Stimulated activated CD8-positive, alpha-beta memory T cell treated with anti-CD3 and anti-CD28 coated beads, Interleukin-7, amount 100 ng/mL, for 24 hours (primary cell): Measurements from ENCODE around the gene RACGAP1.

Experiments used
- DNase-seq: peaks from one replicate; pipeline ENCODE4 v3.0.0-alpha.2; 2020; ENCODE audit warnings: low read depth

Gene RACGAP1, protein sequence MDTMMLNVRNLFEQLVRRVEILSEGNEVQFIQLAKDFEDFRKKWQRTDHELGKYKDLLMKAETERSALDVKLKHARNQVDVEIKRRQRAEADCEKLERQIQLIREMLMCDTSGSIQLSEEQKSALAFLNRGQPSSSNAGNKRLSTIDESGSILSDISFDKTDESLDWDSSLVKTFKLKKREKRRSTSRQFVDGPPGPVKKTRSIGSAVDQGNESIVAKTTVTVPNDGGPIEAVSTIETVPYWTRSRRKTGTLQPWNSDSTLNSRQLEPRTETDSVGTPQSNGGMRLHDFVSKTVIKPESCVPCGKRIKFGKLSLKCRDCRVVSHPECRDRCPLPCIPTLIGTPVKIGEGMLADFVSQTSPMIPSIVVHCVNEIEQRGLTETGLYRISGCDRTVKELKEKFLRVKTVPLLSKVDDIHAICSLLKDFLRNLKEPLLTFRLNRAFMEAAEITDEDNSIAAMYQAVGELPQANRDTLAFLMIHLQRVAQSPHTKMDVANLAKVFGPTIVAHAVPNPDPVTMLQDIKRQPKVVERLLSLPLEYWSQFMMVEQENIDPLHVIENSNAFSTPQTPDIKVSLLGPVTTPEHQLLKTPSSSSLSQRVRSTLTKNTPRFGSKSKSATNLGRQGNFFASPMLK

DNA sequence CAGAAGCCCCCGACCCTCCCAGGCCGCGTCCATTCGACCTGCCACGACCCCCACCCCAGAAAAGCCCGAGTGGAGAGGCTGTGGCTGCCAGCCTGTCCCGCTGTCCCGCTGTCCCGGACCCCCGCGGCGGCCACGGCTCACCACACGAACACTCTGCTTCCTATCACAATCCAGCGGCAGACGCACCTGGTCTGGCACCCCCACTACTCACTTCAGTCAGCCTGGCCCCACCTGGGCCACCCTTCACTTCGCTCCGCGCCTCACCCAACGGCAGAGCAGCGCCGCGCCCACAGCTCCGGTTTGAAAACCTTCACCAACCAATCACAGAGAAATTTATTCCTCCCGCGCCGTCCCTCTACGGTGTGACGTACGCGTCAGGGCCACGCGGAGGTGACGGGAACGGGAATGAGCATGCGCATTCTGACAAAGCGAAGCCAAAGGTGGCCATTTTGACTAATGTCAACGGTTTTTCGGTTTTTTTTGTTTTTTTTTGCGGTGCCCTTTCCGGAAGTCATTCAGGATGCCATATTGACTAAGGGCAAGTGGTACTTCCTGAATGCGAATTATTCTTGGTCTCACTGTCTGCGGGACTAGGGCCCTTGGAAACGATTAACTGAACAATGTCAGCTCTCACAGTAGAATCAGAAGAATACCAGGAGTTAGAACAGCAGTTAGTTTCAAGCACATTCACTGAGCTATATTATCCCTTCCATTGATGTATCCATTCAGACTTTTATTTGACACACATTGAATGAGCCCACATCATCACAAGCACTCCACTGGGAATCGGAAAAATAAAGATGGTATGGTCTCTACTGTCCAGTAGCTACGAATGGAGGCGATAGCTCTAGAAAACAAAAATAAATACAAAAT lies at the start of gene RACGAP1:
Gene RACGAP1 (minus strand): TSS at position 308 of the 873 bp plus-strand sequence. CDS start 8,779 bp downstream, outside the sequence.
- peak; percentile 77 for DNase-seq

DNA sequence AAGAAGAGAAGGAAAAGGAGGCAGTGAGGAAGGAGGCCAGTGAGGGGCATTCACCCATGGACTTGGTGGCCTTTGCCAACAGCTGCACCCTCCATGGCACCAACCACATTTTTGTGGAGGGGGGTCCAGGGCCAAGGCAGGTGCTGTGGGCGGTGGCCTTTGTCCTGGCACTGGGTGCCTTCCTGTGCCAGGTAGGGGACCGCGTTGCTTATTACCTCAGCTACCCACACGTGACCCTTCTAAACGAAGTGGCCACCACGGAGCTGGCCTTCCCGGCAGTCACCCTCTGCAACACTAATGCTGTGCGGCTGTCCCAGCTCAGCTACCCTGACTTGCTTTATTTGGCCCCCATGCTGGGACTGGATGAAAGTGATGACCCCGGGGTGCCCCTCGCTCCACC lies 48.4 kb upstream of the RACGAP1 start:
- DNase-seq: no peak

DNA sequence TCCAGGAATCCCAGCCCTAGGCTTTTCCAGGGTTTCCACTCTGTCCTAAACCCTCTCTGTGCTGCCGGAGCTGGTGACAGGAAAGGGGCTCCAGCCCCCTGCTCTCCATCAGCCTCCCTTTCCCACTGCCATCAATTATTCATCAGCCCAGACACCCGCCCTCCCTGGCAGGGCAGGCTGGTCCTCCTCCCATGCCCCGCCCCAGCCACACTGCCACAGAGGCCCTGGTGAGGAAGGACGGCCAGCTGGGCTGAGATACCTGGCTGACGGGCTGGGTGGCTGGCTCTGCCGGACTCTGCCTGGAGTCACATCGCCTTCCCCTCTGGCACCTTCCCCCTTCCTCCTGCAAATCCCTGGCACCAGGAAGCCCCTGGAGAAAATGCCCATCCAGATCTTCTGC lies 47.9 kb upstream of the RACGAP1 start:
- no peak for DNase-seq

DNA sequence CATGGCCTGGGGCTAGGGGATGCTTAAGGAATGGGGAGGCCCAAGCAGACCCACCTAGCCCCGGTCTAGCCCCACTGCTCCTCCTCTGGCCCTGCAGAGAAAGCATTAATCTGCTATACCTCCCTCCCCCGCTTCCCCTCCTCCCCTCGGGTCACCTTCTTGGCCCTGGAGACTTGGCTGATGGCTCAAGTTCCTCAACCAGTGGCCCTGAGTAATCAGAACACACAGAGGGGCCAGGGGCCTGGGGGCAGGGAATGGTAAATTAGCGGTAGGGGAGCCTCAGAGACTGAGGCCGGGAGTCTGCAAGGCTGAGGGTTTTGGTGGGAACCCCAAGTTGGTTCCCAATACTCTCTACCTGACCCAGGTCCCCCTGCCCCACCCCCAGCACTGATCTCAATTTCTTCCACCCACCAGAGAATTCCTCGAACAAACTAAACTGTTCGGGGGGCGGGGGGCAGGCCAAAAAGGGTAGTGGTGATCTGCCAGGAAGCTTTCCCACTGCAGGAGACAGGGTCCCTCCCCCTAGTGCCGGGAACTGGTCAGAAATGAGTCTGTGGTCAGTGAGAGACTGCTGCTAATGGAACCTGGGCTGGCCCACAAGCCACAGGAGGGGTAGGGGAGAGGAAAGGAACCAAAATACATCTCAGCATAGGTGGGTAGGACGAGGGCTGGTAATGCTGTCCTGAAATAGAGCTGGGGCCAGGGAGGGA lies 47.1 kb upstream of the RACGAP1 start:
- no peak for DNase-seq

DNA sequence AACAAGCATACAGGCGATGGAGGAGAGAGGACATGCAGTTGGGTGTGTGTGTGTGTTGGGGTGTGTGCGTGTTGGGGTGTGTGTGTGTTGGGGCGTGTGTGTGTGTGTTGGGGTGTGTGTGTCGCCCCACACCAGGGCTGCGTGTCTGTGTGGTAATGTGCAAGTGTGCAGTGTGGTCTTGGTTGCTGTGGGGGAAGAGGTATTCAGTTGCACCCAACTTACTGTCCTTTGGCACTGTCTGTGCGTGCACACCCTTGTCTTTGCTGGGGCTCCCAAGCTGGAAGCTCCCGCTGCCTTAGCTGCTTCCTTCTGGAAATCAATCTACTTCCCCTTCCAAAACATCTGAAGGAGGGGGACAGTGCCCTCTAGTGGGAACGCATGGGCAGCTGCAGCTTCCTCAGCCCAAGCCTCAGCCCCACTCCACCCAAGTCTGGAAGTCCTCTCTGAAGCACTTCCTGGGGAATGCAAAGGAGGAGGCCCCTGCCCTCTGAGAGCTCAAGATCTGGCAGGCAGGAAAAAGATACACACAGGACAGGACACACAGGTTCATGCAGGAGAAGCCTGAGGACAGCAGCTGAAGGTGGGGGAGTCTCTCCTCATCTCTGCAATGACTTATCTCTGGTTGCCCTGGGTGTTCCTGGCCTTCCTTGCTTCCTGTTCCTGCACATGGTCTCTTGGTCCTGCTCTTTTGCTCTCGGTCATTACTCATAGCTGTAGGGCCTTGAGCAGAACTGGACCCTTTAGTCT lies 45.2 kb upstream of the RACGAP1 start:
- no peak for DNase-seq

DNA sequence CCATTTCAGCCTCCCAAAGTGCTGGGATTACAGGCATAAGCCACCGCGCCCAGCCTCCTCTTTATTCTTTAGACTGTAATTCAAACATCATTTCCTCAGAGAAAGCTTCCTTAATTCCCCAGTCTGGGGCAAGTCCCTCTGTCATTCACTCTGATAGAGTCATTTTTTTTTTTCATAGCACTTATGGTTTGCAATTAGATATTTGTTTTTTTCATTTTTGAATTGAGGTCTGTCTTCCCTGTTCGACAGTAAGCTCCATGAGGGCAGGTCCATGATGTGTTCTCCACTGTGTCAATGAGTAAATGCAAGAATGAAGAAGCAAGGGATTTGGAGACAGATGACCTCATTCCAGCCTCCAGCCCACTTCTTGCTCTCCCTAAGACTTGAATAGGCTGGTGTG lies 44.2 kb upstream of the RACGAP1 start:
- no peak for DNase-seq

DNA sequence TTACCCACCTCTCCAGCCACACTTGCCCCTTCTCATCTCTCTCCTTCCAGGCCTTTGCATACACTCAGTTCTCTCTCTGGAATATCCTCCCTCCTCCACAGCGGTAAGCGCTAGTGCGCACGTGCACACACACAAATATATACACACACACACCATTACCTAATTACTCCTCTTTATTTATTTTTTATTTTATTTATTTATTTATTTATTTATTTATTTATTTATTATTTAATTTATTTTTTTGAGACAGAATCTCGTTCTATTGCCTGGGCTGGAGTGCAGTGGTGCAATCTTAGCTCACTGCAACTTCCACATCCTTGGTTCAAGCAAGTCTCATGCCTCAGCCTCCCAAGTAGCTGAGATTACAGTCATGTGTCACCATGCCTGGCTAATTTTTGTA lies 43.8 kb upstream of the RACGAP1 start:
- no peak for DNase-seq

DNA sequence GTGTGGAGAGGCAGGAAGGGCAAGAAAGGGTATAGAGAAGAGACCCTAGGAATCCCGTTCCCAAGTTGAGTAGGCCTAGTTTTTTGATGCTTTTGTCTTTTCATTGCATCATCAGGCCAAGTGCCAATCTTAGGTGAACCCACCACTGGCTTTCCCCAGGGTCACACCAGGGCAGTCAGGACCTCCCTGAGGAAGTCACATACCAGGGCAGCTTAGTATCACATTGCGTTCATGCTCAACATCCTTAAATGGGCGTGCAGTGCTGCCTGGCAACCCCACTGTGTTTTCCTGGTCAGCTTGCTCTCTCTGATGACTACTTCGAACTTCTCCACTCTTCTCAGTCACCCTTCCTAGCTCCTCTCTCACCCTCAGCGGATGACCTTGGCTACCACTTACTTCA lies 41.1 kb upstream of the RACGAP1 start:
- DNase-seq: no peak

DNA sequence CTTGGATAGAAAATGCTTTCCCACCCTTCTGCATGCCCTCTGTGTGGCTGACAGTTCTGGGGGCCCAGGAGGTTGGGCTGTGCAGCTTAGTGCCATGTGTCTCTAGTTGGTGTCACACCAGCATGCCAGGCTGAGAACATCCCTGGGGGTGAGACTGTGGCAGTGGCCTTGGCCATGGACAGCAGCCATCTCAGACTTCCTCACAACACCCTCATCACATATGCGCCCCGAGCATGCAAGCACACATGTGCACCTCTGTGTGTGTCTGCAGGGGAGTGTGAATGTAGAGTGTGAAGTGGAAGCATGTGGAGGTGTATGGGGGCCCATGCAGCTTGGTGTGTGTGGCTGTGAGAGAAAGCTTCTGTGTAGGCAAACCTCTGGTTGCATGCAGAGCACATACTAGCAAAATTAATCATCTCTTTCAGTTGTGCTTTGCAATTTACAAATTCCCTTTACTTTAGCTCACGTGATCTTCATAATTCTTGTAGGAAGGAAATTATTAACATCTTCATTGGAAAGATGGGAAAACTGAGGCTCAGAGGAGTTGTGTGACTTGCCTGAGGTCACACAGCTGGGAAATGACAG lies 40.5 kb upstream of the RACGAP1 start:
- no peak for DNase-seq

DNA sequence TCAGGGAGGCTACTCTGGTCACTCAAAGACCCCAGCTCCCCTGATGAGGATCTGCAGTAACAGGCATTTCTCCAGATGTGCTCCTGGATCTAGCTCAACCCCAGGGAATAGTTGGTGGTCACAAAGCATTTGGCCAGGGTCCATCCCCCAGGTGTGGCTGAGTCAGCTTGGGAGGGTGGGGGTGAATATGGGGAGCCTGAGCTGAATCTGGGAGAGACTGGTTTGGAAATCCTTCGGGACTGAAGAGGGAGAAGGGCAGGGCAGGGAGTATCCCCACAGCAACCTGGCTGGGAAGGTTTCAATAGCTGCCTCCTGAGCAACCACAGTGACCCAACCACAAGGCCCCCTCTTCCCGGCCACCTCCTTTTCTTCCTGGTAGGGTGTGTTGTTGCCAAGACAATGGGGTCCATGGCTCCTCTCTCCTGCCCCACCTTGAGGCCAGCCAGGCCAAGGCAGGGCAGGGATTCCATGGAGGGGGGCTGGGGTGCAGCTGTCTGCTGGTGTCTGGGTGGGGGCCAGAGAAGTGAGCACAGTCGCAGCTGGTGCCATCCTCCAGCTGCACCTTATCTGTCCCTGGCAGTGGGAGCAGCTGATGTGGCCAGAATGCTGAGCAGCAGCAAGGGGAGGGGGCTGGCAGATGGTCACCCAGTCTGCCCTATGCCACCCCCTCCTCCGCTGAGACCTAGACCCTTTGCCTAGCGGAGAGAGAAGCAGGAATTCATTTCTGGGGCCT lies 37.6 kb upstream of the RACGAP1 start:
- DNase-seq: no peak

DNA sequence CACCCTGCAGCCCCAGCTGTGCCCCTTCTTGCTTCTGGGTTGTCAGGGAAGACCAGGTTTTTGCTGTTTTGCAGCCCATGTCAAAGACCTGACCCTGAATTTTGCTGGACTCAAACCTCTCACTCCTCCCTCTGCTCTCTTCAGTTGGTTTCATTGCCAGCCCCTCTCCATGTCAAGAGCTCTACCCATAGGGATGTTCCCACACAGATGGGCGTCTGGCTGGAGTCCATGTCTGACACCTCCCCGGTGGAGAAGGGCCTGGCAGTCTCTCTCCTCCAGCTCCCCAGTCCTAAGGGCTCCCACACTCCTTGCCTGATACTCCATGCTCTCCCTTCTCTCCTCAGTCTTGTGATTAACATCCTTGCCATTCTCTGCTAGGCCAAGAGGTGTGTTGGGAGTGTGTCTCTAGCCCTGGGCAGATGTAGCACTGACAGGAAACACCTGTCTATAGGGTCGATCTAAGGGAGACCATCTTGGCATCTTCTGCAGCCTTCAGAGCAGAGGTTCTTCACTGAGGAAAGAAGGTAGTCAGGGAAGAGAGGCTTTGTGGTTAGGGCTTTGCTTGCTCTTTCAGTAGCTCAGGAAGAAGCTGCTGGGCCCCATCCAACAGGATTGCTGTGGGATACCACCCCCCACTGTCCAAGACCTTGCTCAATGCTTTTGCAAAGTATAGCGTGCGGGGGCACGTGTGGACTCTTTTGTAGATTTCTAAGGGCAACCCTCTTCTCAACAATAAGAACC lies 36.8 kb upstream of the RACGAP1 start:
- no peak for DNase-seq

DNA sequence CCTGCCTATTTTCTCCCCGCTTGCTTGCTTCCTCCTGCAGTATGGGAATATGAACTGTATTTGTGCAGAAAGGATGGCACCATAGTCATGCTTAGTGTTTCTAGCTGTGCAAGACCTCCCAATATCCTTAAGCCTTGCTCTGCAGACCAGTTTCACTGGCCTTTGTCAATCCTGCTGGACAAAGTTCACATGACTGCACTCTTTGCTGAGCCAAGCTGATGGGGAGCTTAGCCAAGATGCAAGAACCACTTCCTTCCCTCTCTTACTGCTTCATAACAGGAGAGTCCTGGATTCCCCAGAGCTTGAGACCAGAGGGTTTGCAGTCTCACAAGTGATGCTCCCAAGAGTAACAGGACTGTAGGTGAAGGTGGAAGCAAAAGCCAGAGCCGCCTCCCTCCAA lies 35.9 kb upstream of the RACGAP1 start:
- DNase-seq: no peak

DNA sequence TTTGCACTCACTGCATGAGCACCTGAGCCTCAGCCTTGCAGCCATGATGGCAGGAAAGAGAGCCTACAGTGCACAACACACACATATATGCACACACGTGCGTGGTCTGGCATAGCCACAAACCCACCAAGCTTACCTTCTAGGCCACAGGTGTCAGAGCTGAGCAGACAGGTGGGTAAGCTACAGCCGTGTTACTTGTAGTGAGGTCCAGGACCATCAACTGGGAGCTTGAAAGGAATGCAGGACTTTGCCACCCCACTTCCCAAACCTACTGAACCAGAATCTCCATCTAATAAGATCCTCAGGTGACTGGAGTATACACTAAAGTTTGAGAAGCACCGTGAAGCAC lies 34.8 kb upstream of the RACGAP1 start:
- no peak for DNase-seq

DNA sequence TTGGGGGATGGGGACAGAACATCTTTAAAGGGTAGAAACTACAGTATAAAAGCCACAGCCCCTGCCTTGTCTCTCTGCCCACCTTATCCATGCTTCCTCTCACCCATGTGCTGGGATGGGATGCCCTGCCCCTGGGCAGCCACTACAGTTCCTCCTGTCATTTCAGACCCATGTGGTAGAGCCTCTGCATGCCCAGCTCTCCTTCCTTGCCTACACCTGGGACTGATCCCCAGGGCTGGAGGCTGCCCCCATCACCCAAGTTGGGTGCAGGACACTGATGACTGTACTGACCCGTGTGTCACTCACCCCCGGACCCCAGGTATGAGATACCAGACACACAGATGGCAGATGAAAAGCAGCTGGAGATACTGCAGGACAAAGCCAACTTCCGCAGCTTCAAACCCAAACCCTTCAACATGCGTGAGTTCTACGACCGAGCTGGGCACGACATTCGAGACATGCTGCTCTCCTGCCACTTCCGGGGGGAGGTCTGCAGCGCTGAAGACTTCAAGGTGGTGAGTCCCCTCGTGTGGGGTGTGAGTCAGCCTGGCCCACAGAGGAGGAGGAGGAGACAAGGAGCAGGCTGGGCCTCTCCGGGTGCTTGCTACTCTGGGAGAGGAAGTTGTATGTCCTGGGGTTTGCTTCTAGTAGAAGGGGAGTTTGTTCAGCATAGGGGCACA lies 34.3 kb upstream of the RACGAP1 start:
- DNase-seq: peak; percentile 34

DNA sequence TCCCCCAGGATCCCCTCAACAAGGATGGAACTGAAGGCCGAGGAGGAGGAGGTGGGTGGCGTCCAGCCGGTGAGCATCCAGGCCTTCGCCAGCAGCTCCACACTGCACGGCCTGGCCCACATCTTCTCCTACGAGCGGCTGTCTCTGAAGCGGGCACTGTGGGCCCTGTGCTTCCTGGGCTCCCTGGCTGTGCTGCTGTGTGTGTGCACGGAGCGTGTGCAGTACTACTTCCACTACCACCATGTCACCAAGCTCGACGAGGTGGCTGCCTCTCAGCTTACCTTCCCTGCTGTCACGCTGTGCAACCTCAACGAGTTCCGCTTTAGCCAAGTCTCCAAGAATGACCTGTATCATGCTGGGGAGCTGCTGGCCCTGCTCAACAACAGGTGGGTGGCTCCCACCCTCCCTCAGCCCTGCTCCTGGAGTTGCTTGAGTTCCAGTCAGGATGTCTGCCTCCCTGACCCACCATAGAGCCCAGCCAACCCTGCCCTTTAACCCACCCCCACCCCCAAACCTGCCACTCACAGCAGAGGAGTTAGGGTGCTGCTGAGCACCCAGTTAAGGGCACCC lies 33.5 kb upstream of the RACGAP1 start:
- DNase-seq: no peak

DNA sequence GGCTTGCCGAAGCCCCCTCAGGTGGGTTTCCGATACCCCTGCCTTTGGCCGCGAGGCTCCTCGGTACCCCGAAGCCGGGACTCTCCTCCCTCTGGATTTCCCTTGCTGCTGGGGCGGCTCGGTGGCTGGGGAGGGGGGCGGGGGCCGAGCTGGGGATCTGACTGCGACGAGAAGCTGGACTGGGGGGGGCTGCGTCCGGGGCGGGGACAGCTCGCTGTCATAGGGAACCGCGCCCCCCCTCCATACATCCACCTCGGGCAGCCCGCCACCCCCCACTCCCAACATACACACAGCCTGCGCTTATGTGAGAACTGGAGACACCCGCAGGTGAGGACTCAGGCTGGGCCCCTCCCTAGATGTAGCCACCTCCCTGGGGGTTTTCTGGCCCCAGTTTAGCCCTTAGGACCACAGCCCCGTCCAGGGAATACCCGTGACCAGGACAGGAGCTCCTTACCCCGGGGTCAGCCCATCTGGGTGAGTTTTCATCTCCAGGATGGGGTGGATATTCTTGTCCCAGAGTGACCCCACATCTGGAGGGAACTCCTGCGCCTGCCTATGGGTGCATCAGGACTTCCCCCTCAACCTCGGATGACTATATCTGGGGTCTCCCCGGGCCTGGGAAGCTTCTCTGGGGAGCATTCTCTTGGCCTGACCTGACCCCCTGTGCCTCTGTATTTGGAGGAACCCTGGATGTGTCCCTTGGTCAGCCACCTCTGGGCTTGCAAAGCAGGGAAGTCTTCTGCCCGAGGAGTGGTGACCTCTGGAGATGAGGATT lies 32.8 kb upstream of the RACGAP1 start:
- no peak for DNase-seq

DNA sequence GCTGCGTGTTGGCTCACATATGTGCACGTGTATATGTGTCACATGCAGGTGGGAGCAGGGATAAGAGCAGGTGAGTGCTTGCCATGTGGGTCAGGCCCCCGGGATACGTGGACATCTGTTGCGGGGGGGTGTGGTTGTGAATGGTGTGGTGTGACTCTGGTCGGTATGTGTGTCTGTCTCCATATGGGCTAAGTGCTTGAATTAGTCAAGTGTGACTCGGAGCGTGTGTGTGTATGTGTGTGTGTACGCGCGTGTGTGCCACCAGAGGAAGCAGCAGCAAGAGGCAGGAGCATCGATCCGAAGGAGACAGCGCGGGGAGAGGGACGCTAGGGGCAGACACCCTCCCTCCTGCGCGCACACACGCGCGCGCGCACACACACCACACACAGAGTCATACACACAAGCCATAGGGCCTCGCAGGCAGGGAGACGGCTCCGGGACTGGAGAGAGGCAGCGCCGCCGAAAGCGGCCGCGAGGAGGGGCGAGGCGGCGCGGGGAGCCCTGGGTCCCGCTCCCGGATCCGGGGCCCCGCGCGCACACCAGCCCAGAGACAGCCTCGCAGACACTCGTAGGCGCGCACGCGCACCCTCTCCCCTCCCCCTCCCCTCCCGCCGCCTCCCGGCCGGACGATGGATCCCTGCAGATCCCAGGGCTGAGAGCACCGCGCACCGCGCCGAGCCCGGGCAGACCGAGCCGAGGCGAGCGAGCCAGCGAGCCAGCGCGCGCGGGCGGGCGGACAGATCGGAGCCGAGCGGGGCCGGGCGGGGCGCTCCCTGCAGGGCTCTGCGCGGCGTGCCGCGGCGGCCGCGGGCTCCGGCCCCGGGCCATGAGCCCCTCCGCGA lies 31.9 kb upstream of the RACGAP1 start, which contains the start of gene ASIC1:
Gene ASIC1 (plus strand): TSS at position 597 of the 842 bp plus-strand sequence. CDS start 1,171 bp downstream, outside the sequence.
- no peak for DNase-seq
